GM21786 (cell line): ENCODE measurements around the gene FNBP1.

Experiments used
- ATAC-seq: cut with Tn5 transposase; IDR thresholded peaks from one replicate; pipeline ENCODE4 v1.9.1; 2021; ENCODE audit not compliant: unreplicated experiment

The FNBP1 gene

DNA sequence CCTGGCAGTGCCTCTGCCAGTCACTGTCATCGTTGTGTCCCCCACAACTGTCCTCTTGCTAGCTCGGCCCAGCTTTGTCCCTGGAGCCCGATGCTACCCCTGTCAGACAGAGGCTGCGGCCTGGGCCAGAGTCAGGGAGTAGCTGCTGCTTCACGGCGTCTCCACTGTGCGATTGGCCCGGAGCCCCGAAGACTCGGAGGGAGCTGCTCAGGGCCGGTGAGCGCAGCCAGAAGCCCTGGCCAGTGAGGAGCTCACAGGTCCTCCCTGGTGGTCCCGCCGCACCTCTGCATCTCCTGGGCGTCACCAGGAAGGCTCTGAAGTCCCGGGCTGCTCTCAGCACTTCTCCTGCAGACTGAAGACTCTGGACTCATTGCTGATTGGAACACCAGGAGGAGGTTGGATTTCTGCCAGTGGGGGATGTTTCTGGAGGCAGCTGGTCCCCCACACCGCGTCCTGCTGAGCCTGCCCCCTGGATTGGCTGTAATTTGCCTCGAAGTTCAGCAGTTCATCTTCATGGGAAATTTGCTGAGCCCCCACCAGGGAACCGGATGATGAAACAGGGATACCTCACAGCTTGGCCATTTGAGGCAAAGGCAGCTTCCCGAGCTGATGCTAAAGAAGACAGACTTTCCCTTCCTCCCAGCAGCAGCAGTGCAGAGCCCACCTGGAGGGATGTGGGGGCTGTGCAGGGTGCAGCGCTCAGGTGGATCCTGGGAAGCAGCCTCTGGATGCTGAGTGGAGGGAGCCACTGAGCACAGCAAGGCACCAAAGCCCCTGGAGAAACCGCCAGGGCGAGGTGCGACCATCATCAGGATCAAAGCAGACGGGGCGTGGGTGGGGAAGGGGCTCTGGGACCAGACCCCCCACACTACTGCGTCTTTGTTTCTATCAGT, 162.1 kb downstream of the FNBP1 start:
- ATAC-seq = no peak

DNA sequence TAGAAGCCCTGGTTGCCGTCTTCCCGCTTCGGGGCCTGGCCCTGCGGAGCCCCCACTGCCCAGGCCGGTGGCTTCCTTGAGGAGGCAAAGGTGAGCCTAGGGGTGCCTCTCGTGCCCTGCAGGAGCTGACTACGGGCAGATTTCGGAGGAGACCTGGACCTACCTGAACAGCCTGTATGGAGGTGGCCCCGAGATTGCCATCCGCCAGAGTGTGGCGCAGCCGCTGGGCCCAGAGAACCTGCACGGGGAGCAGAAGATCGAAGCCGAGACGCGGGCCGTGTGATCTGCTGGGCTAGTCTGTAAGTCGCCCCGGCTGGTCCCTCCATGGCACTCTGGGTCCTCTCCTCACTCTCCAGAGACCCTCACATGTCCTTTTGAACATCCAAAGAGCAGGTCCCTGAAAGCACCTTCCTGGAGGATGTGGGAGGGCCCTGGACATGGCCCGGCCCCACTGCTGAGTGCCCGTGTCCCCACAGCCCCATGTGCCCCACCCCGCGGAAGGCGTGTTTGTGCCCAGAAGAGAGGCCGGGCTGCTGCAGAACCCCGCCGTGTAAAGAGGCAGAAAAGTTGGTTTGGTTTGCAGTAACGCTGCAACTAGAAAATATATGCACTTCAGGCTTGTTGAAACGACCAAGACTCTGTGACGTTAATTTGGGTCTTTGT, 162.9 kb downstream of the FNBP1 start:
- no peak for ATAC-seq

DNA sequence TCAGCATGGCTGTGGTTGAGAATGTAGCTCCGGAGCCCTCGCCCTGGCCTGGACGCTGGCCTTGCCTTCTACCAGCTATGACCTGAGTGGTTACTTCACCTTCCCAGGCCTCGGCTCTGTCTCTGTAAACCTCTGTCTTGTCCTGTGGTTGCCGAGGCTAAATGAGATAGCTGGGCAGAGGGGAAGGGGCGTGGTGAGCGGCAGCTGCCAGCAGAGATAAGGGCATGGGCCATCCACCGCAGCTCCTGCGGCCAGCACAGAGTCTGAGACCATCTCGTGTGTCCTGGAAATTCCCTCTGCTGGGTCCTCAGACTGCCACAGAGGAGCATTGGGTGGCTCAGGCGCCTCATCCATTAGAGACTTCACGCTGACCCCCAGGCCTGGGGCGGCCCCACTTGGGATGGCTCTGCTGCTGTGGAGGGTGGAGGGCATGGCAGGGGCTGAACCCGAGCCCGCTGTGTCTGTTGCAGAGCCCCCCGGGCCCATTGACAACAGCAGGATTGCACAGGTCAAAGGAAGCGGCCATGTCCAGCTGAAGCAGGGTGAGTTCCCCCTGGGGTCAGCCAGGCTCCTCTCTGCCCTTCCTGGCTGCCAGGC, 163.8 kb downstream of the FNBP1 start:
- ATAC-seq = no peak

DNA sequence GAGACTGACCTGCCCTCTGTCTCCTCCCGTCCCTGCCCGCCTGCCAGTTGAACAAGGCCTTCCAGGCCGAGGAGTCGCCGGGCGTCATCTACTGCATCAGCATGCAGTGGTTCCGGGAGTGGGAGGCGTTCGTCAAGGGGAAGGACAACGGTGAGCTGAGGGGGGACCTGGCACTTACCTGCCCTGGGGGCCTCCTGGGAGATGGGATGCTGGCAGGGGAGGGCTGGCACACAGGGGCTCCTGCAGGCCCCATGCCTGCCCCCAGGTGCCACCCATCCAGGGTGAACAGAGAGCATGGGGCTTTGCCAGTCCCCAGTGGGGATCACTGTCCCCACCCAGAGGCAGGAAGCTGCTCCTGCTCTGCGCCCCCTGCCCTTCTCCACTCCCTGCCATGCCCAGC, 164.7 kb downstream of the FNBP1 start:
- ATAC-seq = no peak

DNA sequence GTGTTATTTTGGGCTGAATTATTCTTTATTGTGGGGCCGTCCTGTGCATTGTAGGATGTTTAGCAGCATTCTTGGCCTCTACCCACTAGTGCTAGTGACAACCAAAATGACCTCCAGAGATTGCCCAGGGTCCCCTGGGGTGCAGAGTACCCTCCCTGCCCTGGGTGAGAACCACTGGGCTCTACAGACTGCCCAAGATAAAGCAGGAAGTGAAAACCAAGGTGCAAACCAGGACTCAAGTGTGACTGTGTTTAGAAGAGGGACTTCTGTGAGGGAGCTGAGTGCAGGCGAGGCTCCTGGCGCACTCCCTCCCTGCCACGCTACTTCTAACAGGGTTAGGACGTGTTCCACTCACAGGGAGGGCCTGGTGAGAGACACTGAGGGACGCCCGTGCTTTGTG, 166.2 kb downstream of the FNBP1 start:
- ATAC-seq = no peak

DNA sequence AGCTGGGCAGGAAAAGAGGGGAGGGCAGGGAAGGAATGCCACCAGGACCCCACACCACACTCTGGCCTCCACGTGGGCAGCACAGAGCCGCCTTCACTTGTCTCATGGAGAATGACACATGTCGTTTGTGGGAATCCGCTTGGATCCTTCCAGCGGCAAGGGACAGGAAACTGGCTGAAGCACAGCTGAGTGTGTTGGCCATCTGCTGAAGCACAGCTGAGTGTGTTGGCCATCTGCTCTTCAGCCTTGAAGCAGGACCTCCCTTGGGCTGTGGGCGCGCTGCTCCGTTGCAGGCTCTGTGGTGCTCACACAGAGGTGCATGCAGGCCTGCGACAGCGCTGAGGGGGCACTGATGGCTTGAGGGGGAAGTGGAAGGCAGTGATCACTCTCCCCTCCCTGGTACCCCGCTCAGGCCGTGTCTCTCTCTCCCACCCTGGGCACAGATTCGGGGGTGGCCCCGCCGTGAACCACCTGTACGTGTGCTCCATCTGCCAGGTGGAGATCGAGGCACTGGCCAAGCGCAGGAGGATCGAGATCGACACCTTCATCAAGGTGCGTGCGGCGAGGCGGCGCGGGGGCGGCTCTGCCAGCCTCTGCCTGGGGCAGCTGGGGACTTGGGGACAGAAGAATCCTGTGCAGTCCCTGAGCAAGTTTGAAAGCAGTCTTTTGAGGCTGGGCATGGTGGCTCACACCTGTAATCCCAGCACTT, 167.1 kb downstream of the FNBP1 start:
- ATAC-seq = no peak

DNA sequence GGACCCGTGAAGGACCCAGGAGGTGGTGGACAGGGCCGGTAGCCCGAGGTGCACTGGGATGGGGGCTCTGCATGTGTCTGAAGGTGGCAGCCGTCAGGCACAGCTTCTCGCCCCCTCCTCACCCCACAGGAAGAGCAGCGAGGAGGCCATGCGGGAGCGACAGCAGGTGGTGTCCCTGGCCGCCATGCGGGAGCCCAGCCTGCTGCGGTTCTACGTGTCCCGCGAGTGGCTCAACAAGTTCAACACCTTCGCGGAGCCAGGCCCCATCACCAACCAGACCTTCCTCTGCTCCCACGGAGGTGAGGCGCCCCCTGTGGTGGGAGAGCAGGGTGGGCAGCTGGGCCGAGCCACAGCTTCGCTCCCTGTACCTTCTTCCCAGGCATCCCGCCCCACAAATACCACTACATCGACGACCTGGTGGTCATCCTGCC, 167.8 kb downstream of the FNBP1 start:
- no peak for ATAC-seq

DNA sequence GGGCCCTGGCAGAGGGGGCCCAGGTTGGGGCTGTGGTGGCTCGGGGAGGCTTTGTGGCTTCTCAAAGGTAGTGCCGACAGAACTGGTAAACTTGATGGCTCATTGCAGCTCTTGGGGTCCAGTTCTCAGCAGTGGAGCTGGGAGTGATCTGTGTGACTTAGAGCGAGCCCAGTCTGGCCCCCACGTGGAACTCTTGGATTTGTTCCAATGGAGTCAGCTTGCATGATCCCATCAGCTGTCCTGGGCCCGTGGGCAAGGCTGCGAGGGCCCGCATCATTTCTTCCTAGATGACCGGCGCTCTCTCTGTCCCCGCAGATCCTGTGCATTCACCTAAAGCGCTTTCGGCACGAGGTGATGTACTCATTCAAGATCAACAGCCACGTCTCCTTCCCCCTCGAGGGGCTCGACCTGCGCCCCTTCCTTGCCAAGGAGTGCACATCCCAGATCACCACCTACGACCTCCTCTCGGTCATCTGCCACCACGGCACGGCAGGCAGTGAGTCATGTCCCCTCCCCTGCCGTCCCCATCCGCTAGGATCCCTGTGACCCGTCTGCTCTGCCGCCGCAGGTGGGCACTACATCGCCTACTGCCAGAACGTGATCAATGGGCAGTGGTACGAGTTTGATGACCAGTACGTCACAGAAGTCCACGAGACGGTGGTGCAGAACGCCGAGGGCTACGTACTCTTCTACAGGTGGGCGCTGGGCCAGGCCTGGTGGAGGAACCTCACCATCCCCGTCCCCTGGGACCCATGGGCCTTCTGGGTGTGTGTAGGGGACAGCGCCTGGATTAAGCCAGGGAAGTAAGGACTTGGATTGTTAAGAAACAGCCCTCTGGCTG, 168.5 kb downstream of the FNBP1 start:
- ATAC-seq = no peak

DNA sequence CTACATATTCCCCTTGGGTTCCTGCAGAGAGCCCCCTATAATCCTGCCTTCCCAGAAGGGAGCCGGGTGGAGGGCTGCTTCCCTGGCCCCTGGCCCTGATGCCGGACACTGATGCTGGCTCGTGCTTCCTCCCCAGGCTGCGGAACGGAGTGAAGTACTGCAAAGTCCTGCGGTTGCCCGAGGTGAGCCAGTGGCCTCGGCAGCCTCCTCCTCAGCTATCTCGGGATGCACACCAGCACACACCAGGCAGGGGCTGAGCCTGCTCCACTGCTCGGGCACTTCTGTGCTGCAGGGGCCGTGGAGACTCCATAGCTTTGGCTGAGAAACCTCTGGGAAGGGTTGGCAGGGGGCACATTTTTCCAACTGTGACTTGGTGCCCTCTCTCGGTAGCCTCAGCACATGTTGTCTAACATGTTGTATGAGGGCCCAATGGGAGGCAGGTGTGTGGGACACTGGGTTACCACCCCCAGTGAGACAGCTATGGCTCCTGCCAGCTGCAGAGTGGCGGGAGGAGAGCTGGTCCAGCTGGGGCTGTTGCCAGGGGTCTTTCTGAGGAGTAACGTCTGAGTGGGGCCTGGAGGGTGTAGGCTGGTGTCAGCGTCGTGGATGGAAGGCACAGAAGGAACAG, 169.3 kb downstream of the FNBP1 start:
- ATAC-seq = no peak

DNA sequence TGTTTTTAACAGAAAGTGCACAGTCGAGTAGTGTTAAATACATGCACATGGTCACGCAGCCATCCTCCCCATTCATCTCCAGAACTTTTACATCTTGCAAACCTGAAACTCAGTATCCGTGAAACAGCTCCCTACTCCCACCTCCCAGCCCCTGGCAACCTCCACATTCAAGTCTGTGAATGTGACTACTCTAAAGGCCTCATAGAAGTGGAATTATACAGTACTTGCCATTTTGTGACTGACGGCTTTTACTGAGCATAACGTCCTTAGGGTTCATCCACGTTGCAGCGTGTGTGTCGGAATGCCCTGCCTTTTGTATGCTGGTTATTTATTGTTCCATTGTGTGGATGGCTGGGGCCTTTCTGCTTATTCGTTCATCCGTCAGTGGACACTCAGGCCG, 171.9 kb downstream of the FNBP1 start:
- ATAC-seq = no peak

DNA sequence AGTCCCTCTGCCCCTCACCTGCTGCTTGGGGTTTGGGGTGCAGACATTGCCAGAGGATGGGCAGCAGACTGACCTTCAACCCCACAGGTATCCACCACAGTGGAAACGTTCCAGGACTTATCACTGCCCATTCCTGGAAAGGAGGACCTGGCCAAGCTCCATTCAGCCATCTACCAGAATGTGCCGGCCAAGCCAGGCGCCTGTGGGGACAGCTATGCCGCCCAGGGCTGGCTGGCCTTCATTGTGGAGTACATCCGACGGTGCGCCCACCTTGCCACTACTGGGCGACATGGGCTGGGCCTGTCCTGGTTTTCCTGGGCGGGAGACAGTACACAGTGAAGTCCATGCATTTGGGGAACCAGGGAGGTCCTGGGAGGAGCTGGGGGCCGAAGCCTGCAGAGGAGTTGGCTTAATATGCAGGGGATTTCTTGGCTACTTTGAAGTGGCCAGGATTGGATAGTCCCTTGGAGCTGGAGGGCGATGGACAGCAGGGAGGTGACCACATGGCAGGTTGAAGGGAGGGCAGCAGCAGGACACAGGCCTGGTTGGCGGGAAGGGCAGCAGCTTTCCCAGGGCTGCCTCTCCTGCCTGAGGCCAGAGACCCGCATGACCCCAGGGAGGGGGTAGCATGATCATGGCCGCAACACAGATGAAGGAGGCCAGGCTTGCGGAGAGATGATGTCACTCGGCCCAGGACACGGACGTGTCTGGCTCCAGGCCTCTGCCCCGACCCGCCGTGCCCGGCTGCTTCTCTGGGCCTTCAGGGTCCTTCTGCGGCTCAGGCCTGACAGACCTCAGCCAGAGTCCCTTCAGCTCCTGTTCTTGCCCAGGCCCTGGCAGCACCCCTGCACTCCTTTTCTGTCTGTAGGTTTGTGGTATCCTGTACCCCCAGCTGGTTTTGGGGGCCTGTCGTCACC, 173.1 kb downstream of the FNBP1 start:
- ATAC-seq = no peak

DNA sequence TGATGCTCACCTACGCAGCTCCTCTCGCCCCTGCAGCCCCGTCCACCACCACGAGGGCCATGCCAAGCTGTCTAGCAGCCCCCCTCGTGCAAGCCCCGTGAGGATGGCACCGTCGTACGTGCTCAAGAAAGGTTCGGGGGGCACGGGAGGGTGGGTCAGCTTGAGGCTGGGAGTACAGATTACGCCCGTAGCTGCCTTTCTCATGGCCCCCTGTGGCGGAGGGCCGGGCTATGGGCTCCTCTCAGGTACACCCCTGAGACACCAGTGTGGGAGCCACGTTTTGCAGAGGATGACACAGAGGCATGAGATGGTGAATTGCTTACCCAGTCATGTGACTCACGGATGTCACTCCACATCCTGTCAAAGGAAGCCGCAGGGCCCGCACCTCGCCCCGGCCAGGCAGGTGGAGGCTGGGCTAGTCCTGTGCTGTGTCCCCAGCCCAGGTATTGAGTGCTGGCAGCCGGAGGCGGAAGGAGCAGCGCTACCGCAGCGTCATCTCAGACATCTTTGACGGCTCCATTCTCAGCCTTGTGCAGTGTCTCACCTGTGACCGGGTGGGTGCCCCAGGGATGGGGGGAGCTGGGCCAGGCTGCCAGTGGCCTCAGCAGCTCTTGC, 174.0 kb downstream of the FNBP1 start:
- ATAC-seq = no peak

DNA sequence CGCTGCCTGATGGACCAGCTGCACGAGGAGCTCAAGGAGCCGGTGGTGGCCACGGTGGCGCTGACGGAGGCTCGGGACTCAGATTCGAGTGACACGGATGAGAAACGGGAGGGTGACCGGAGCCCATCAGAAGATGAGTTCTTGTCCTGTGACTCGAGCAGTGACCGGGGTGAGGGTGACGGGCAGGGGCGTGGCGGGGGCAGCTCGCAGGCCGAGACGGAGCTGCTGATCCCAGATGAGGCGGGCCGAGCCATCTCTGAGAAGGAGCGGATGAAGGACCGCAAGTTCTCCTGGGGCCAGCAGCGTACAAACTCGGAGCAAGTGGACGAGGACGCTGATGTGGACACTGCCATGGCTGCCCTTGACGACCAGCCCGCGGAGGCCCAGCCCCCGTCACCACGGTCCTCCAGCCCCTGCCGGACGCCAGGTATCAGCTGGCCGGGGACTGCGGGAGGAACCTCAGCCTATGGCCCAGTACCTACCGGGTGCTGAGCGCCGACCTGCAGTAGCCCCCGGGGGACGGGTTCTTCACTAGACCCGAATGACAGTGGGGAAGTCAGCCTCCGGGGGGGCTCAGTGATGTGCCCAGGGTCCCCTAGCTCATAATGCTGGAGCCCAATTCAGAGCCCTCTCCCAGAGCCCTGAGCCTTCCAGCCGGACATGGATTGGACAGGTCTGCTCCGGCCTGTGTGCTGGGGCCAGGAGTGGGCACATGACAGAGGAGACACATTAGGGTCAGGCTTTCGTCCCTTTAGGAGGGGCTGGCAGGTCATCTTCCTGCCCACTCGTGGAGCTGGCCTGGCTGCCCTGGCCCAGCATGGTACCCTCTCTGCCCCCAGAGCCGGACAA, 174.7 kb downstream of the FNBP1 start:
- ATAC-seq = no peak

DNA sequence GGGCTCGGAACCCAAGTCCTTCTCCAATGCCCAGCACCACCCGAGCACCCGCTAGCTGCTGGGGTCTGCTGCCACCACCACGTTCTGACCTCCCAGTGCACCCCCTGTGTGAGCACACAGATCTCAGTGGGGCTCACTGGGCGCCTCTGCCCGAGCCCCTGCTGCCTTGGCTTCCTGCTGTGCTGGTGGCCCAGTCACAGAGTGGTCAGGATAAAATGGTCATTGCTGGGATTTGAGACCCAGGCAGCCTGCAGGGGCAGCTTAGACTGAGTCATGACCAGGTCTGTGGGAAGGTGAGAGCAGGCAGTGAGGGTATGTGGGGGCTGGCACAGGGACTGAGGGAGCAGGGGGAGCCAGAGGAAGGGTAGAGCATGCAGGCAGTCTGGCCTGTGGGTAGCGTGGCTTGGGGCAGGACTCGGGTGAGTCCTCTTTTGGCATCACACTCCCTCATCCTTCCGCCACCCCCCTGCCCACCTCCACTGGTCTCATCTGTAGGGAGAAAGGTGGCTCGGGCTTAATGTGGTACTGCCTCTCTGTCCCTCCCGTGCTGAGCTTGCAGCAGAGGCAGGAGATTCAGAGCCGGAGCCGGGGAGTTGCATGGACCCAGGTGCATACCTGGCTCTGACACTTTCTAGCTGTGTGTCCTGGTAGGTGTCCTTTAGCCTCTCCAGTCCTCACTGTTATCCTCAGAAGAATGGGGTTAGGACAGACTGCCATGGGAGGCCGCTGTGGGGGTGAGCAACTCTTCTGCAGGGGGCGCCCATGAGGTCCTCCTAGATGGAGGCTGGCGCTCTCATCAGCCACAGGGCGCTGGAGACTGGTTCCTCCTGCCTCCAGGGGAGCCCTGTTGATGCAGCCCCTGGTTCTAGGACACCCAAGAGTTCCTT, 175.6 kb downstream of the FNBP1 start:
- ATAC-seq = no peak

DNA sequence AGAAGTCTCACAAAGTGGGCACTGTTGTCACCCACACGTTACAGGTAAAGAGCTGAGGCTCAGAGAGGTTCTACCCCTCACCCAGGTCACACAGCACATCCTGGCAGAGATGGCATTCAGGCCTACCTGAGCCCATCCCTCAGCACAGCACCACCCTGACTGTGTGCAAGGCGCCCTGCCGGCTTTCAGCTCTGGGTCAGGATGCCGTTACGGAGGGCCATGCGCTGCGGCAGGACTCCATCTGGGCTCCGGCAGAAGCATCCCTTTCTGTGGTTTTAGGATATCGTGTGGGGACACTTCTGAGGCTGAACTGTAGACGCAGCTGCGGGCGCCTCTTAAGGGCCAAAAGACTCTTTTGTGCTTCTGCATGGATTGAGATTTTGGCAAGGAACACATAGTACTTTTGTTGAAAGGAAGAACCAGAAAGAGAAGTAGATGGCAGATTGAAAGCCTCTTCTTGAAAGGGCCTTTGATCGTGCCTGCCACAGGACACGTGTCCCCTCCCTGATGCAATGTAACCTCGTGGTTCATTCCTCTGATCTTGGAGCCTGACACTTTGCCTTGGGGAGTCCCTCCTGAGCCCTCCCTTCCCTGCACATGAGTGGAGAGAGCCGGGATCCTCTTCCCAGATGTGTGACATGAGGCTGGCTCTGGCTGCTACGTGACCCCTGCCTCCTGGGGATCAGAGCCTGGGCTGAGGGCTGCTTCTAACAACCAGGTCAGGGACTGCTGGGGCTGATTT, 176.4 kb downstream of the FNBP1 start:
- ATAC-seq = no peak
